ENCODE data around the gene TMEM62. TPM values are rescaled to one million over a fixed set of nuclear protein-coding genes. Genes with fewer than 3 reads are reported as not detected.

Gene TMEM62
- total and polyA plus RNA-seq, 9 of the 15 experiments (the other 6 are each of a cell fraction or from before 2014, with no cell fraction given): 4.4 to 16.6 (median 11.1) TPM

- TF ChIP-seq, protein P1, sequence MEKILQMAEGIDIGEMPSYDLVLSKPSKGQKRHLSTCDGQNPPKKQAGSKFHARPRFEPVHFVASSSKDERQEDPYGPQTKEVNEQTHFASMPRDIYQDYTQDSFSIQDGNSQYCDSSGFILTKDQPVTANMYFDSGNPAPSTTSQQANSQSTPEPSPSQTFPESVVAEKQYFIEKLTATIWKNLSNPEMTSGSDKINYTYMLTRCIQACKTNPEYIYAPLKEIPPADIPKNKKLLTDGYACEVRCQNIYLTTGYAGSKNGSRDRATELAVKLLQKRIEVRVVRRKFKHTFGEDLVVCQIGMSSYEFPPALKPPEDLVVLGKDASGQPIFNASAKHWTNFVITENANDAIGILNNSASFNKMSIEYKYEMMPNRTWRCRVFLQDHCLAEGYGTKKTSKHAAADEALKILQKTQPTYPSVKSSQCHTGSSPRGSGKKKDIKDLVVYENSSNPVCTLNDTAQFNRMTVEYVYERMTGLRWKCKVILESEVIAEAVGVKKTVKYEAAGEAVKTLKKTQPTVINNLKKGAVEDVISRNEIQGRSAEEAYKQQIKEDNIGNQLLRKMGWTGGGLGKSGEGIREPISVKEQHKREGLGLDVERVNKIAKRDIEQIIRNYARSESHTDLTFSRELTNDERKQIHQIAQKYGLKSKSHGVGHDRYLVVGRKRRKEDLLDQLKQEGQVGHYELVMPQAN (IDR thresholded peaks at IDR 0.05; ENCODE audit: borderline replicate concordance): peak; percentile 82; the same call in 1 of the 2 replicates
- 0 out of 2 replicates have a peak, but pooled peaks have one; percentile 26 for TF ChIP-seq FOXJ2 (tag; IDR thresholded peaks at IDR 0.05)
- no peak for TF ChIP-seq ZBTB8A (IDR thresholded peaks at IDR 0.05; ENCODE audit: partially characterized antibody)
- TF ChIP-seq CTBP1 (IDR thresholded peaks at IDR 0.05; ENCODE audit: borderline replicate concordance): peak; percentile 93
- no peak for TF ChIP-seq KLF1 (tag; IDR thresholded peaks at IDR 0.05)
- no peak for TF ChIP-seq SRSF7 (optimal IDR thresholded peaks at IDR 0.05; ENCODE audit: low read depth, low read length)
- TF ChIP-seq, protein P2, sequence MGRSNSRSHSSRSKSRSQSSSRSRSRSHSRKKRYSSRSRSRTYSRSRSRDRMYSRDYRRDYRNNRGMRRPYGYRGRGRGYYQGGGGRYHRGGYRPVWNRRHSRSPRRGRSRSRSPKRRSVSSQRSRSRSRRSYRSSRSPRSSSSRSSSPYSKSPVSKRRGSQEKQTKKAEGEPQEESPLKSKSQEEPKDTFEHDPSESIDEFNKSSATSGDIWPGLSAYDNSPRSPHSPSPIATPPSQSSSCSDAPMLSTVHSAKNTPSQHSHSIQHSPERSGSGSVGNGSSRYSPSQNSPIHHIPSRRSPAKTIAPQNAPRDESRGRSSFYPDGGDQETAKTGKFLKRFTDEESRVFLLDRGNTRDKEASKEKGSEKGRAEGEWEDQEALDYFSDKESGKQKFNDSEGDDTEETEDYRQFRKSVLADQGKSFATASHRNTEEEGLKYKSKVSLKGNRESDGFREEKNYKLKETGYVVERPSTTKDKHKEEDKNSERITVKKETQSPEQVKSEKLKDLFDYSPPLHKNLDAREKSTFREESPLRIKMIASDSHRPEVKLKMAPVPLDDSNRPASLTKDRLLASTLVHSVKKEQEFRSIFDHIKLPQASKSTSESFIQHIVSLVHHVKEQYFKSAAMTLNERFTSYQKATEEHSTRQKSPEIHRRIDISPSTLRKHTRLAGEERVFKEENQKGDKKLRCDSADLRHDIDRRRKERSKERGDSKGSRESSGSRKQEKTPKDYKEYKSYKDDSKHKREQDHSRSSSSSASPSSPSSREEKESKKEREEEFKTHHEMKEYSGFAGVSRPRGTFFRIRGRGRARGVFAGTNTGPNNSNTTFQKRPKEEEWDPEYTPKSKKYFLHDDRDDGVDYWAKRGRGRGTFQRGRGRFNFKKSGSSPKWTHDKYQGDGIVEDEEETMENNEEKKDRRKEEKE (IDR thresholded peaks at IDR 0.05; ENCODE audit: borderline replicate concordance in 1 of 2, control insufficient read depth in 1 of 2, low read depth in 2 of 2, low read length in 1 of 2): no peak
- no peak; the same call in 1 of the 2 replicates for TF ChIP-seq GATAD2A (IDR thresholded peaks at IDR 0.05)
- TF ChIP-seq GTF2A2 (tag; IDR thresholded peaks at IDR 0.05): no peak
- TF ChIP-seq ZNF586 (CRISPR knock-in tag; conservative IDR thresholded peaks at IDR 0.05): no peak
- no peak for TF ChIP-seq DNMT1 (IDR thresholded peaks at IDR 0.05)
- peak; percentile 87; the same call in 1 of the 2 replicates for TF ChIP-seq ZBTB7A (IDR thresholded peaks at IDR 0.05; ENCODE audit: borderline replicate concordance, control insufficient read depth, low read depth, low read length)
- TF ChIP-seq, protein P3, sequence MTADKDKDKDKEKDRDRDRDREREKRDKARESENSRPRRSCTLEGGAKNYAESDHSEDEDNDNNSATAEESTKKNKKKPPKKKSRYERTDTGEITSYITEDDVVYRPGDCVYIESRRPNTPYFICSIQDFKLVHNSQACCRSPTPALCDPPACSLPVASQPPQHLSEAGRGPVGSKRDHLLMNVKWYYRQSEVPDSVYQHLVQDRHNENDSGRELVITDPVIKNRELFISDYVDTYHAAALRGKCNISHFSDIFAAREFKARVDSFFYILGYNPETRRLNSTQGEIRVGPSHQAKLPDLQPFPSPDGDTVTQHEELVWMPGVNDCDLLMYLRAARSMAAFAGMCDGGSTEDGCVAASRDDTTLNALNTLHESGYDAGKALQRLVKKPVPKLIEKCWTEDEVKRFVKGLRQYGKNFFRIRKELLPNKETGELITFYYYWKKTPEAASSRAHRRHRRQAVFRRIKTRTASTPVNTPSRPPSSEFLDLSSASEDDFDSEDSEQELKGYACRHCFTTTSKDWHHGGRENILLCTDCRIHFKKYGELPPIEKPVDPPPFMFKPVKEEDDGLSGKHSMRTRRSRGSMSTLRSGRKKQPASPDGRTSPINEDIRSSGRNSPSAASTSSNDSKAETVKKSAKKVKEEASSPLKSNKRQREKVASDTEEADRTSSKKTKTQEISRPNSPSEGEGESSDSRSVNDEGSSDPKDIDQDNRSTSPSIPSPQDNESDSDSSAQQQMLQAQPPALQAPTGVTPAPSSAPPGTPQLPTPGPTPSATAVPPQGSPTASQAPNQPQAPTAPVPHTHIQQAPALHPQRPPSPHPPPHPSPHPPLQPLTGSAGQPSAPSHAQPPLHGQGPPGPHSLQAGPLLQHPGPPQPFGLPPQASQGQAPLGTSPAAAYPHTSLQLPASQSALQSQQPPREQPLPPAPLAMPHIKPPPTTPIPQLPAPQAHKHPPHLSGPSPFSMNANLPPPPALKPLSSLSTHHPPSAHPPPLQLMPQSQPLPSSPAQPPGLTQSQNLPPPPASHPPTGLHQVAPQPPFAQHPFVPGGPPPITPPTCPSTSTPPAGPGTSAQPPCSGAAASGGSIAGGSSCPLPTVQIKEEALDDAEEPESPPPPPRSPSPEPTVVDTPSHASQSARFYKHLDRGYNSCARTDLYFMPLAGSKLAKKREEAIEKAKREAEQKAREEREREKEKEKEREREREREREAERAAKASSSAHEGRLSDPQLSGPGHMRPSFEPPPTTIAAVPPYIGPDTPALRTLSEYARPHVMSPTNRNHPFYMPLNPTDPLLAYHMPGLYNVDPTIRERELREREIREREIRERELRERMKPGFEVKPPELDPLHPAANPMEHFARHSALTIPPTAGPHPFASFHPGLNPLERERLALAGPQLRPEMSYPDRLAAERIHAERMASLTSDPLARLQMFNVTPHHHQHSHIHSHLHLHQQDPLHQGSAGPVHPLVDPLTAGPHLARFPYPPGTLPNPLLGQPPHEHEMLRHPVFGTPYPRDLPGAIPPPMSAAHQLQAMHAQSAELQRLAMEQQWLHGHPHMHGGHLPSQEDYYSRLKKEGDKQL (CRISPR knock-in tag; IDR thresholded peaks at IDR 0.05; ENCODE audit: borderline replicate concordance): no peak
- no peak for TF ChIP-seq TAL1 (IDR thresholded peaks at IDR 0.05)
- no peak for TF ChIP-seq ZNF436 (CRISPR knock-in tag; IDR thresholded peaks at IDR 0.05)
Observed at GRCh38 chr15:43185157-43186002, 52.0 kb downstream of the TMEM62 start, which contains the start of gene CCNDBP1 (continued).

Data from K562 (cell line).